CD14-positive monocyte (primary cell): ENCODE data around the gene FAM135A. TPM values are rescaled to one million over a fixed set of nuclear protein-coding genes. Genes with fewer than 3 reads are reported as not detected.

Source experiments
- DNase-seq, 3 donors: peaks; one replicate each; pipeline ENCODE4 v3.0.0-alpha.2; 2011 to 2022
- H2AFZ ChIP-seq: 2 replicates; pipeline ENCODE4 v1.6.0; 2012; ENCODE audit warnings: mild to moderate bottlenecking, low read depth, low read length, inconsistent platforms; ENCODE audit not compliant: insufficient read depth, poor library complexity, severe bottlenecking
- H3K27ac ChIP-seq, 2 donors: 1 replicate in 1 of 2; 2 replicates in 1 of 2; pipeline ENCODE4 v1.5.1; 2012 to 2013; ENCODE audit warnings: low read length in 2 of 2, control low read depth in 1 of 2, inconsistent platforms in 1 of 2, low read depth in 1 of 2, mild to moderate bottlenecking in 1 of 2
- H3K27me3 ChIP-seq, 2 donors: one replicate each; pipeline versions ENCODE4 v1.6.0 to v1.6.1; 2011 to 2013; ENCODE audit warnings: low read length in 2 of 2; ENCODE audit not compliant: control insufficient read depth in 2 of 2, insufficient read depth in 2 of 2
- H3K36me3 ChIP-seq, 2 donors: replicated peaks in 1 of 2; 1 replicate in 1 of 2; 2 replicates in 1 of 2; pipeline versions ENCODE4 v1.5.1 to v1.6.1; 2012 to 2013; ENCODE audit warnings: low read length in 2 of 2, control low read depth in 1 of 2, inconsistent platforms in 1 of 2, mild to moderate bottlenecking in 1 of 2; ENCODE audit not compliant: insufficient read depth in 2 of 2, control insufficient read depth in 1 of 2
- H3K4me1 ChIP-seq, 2 donors: 1 replicate in 1 of 2; 2 replicates in 1 of 2; pipeline versions ENCODE4 v1.5.1 to v1.6.1; 2012 to 2013; ENCODE audit warnings: low read length in 2 of 2, control low read depth in 1 of 2, inconsistent platforms in 1 of 2, mild to moderate bottlenecking in 1 of 2, moderate library complexity in 1 of 2; ENCODE audit not compliant: insufficient read depth in 2 of 2, control insufficient read depth in 1 of 2
- H3K4me2 ChIP-seq: replicated peaks from 2 replicates; pipeline ENCODE3; 2012; ENCODE audit warnings: low read length, moderate library complexity, mild to moderate bottlenecking; ENCODE audit not compliant: poor library complexity, severe bottlenecking; ENCODE audit errors: extremely low read depth
- H3K4me3 ChIP-seq, 3 experiments: fragments of 200-600 bp in 1 of 3; sonication (generic) in 1 of 3; replicated peaks in 1 of 3; 1 replicate in 2 of 3; 2 replicates in 1 of 3; pipeline ENCODE4 v1.5.1; 2011 to 2013; ENCODE audit warnings: low read length in 3 of 3, mild to moderate bottlenecking in 3 of 3, control low read depth in 2 of 3, low read depth in 2 of 3, inconsistent platforms in 1 of 3, moderate library complexity in 1 of 3
- H3K79me2 ChIP-seq: 2 replicates; pipeline ENCODE4 v1.6.0; 2012; ENCODE audit warnings: mild to moderate bottlenecking, control low read depth, inconsistent platforms, low read length, moderate library complexity; ENCODE audit not compliant: insufficient read depth
- H3K9ac ChIP-seq: 2 replicates; pipeline ENCODE4 v1.6.0; 2017; ENCODE audit warnings: low read length, mild to moderate bottlenecking; ENCODE audit not compliant: insufficient read depth, poor library complexity, severe bottlenecking
- H3K9me3 ChIP-seq, 2 donors: replicated peaks in 1 of 2; 1 replicate in 1 of 2; 2 replicates in 1 of 2; pipeline versions ENCODE4 v1.5.1 to v1.6.1; 2012 to 2013; ENCODE audit warnings: low read length in 2 of 2, control low read depth in 1 of 2; ENCODE audit not compliant: control insufficient read depth in 1 of 2, insufficient read depth in 1 of 2
- H4K20me1 ChIP-seq: 2 replicates; pipeline ENCODE4 v1.6.0; 2012; ENCODE audit warnings: mild to moderate bottlenecking, low read length, control low read depth, moderate library complexity; ENCODE audit not compliant: insufficient read depth
- H3K27ac Mint-ChIP-seq, 7 donors: one replicate each; pipeline ENCODE4 v1.8.0; 2020; ENCODE audit warnings: mild to moderate bottlenecking in 7 of 7, mixed read lengths in 7 of 7, moderate library complexity in 6 of 7, inconsistent platforms in 2 of 7
- H3K27me3 Mint-ChIP-seq, 3 donors: one replicate each; pipeline ENCODE4 v1.8.0; 2021 to 2022; ENCODE audit warnings: low read depth in 3 of 3, mild to moderate bottlenecking in 3 of 3, mixed read lengths in 3 of 3, moderate library complexity in 3 of 3, inconsistent platforms in 1 of 3
- H3K36me3 Mint-ChIP-seq, 2 donors: one replicate each; pipeline ENCODE4 v1.8.0; 2020; ENCODE audit warnings: mixed read lengths in 2 of 2, inconsistent platforms in 1 of 2, mild to moderate bottlenecking in 1 of 2
- H3K4me1 Mint-ChIP-seq: one replicate; pipeline ENCODE4 v1.8.0; 2020; ENCODE audit warnings: mild to moderate bottlenecking, mixed read lengths
- H3K4me3 Mint-ChIP-seq, 2 donors: one replicate each; pipeline ENCODE4 v1.8.0; 2020; ENCODE audit warnings: mild to moderate bottlenecking in 2 of 2, mixed read lengths in 2 of 2, moderate library complexity in 1 of 2
- H3K9me3 Mint-ChIP-seq, 7 donors: one replicate each; pipeline ENCODE4 v1.8.0; 2020 to 2022; ENCODE audit warnings: mixed read lengths in 7 of 7, mild to moderate bottlenecking in 6 of 7, moderate library complexity in 6 of 7, inconsistent platforms in 2 of 7
- WGBS: methylation state at CpG from one replicate; pipeline ENCODE4 v1.1.5; 2013; ENCODE audit warnings: missing lambda C conversion rate; ENCODE audit not compliant: insufficient coverage; 5-methylcytosine and 5-hydroxymethylcytosine counted together
- intact Hi-C, 2 donors: fragments of 100-400 bp; cut with micrococcal nuclease; formaldehyde crosslinking; loops; one replicate each; pipeline versions ENCODE4 v1.15.0 to v1.15.1; 2023
- polyA plus RNA-seq, 3 donors: library from polyadenylated mRNA; depleted of rRNA in 1 of 3; unstranded in 2 of 3; stranded (reverse) in 1 of 3; fragments of 300-500 nt in 2 of 3; fragments of >200 nt in 1 of 3; fragmentation: Illumina TruSeq in 2 of 3; gene quantifications; 1 replicate in 2 of 3; 2 replicates in 1 of 3; pipeline ENCODE4 v1.2.3, GENCODE V29; 2012 to 2021
- TF ChIP-seq, protein P1 (sequence below): fragments of 200-600 bp; IDR thresholded peaks from one replicate; pipeline ENCODE4 v1.8.0; 2022; ENCODE audit warnings: antibody characterized with exemption, mild to moderate bottlenecking

The FAM135A gene
- polyA plus RNA-seq, 3 donors: 4.1 to 10.3 (median 5.4) TPM

GRCh38 chr6:70381417-70381782, 31.9 kb upstream of the FAM135A start:
- H3K27me3 Mint-ChIP-seq: no peaks in the 10 kb centered on the region
- 82% methylated on average over 3 of the region's 5 CpGs for WGBS
- H4K20me1 ChIP-seq: no peaks in the 10 kb centered on the region
- H3K9ac ChIP-seq: no peak overlapping the region
- H3K4me3 Mint-ChIP-seq: no peak overlapping the region
- H3K36me3 Mint-ChIP-seq: no peaks in the 10 kb centered on the region
- intact Hi-C loops: no loop called here
- no peak overlapping the region for H3K4me2 ChIP-seq
- H3K9me3 ChIP-seq: no peaks in the 10 kb centered on the region
- H3K4me3 ChIP-seq: no peak overlapping the region
- no peak overlapping the region for H2AFZ ChIP-seq
- TF ChIP-seq, protein P1, sequence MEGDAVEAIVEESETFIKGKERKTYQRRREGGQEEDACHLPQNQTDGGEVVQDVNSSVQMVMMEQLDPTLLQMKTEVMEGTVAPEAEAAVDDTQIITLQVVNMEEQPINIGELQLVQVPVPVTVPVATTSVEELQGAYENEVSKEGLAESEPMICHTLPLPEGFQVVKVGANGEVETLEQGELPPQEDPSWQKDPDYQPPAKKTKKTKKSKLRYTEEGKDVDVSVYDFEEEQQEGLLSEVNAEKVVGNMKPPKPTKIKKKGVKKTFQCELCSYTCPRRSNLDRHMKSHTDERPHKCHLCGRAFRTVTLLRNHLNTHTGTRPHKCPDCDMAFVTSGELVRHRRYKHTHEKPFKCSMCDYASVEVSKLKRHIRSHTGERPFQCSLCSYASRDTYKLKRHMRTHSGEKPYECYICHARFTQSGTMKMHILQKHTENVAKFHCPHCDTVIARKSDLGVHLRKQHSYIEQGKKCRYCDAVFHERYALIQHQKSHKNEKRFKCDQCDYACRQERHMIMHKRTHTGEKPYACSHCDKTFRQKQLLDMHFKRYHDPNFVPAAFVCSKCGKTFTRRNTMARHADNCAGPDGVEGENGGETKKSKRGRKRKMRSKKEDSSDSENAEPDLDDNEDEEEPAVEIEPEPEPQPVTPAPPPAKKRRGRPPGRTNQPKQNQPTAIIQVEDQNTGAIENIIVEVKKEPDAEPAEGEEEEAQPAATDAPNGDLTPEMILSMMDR: no peak
- H3K79me2 ChIP-seq: no peaks in the 10 kb centered on the region
- H3K27ac ChIP-seq: no peak overlapping the region
- H3K4me1 Mint-ChIP-seq: no peaks in the 10 kb centered on the region
- peaks cover 0 to 4% (median 0%) of the 10 kb centered on the region in 7 donors for H3K9me3 Mint-ChIP-seq
- H3K4me1 ChIP-seq: no peaks in the 10 kb centered on the region
- no peaks in the 10 kb centered on the region for H3K36me3 ChIP-seq
- H3K27me3 ChIP-seq: no peaks in the 10 kb centered on the region
- no peak overlapping the region for H3K27ac Mint-ChIP-seq
- DNase-seq: no peak

DNA sequence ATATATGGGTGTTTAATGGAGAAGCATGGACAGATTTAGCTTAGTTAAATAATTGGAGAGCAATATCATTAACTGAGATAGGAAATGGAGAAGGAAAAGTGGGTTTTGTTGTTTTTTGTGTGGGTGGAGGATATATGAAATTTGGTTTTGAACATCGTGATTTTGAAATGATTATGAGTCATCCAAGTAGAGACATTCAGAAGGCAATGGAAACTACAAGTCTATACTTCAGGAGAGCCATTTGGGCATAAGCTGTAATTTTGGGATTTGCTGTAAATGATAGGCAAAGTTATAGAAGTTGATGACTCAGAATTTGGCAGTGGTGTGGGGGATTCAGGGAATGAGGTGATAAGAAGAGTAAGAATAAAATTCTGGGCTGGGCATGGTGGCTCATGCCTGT, 27.4 kb upstream of the FAM135A start:
- H3K9ac ChIP-seq: no peak overlapping the region
- Mint-ChIP-seq H3K27ac (no peak overlapping the region), H3K9me3 (peaks cover 0 to 4% (median 0%) of the 10 kb centered on the region in 7 donors), H3K36me3 (no peaks in the 10 kb centered on the region), H3K4me3 (no peak overlapping the region), H3K4me1 (no peaks in the 10 kb centered on the region), H3K27me3 (peaks cover 0 to 3% (median 0%) of the 10 kb centered on the region in 3 donors)
- H3K79me2 ChIP-seq: no peaks in the 10 kb centered on the region
- TF ChIP-seq, protein P1: no peak
- no peaks in the 10 kb centered on the region for H3K36me3 ChIP-seq
- no peak overlapping the region for H3K27ac ChIP-seq
- H3K4me3 ChIP-seq: no peak overlapping the region
- no peaks in the 10 kb centered on the region for H3K9me3 ChIP-seq
- no peak for DNase-seq
- 56% methylated on average over 1 of the region's 1 CpG for WGBS
- no peaks in the 10 kb centered on the region for H3K4me1 ChIP-seq
- intact Hi-C loops: no loop called here
- peaks cover 5 to 10% of the 10 kb centered on the region in 2 donors for H3K27me3 ChIP-seq
- no peaks in the 10 kb centered on the region for H4K20me1 ChIP-seq
- H2AFZ ChIP-seq: no peak overlapping the region
- H3K4me2 ChIP-seq: no peak overlapping the region
